Keratinocyte (primary cell): ENCODE measurements around the gene TNIK. TPM values are rescaled to one million over a fixed set of nuclear protein-coding genes. Genes with fewer than 3 reads are reported as not detected.

Experiments
- DNase-seq: peaks from one replicate; pipeline ENCODE4 v3.0.0-alpha.2; 2011; ENCODE audit warnings: low read depth, missing footprints, low spot score
- FAIRE-seq: peaks from 2 replicates; lab custom pipeline; 2011; peaks lifted over from hg19 to GRCh38; lab: Jason Lieb, UNC
- H2AFZ ChIP-seq: 2 replicates; pipeline ENCODE4 v1.6.0; 2012; ENCODE audit warnings: low read length, control low read depth, inconsistent platforms; ENCODE audit not compliant: control insufficient read depth
- H3K27ac ChIP-seq: 2 replicates; pipeline ENCODE4 v1.5.1; 2011; ENCODE audit warnings: low read length; ENCODE audit not compliant: control insufficient read depth, insufficient read depth
- H3K27me3 ChIP-seq: 3 replicates; pipeline ENCODE4 v1.6.0; 2011; ENCODE audit warnings: low read length; ENCODE audit not compliant: control insufficient read depth, insufficient read depth; ENCODE audit errors: extremely low read depth
- H3K36me3 ChIP-seq, 2 experiments: 2 replicates in 1 of 2; 3 replicates in 1 of 2; pipeline ENCODE4 v1.5.1; 2011; ENCODE audit warnings: low read length in 2 of 2, mild to moderate bottlenecking in 1 of 2; ENCODE audit not compliant: control insufficient read depth in 2 of 2, insufficient read depth in 2 of 2; ENCODE audit errors: extremely low read depth in 1 of 2
- H3K4me1 ChIP-seq: 3 replicates; pipeline ENCODE4 v1.5.1; 2011; ENCODE audit warnings: low read length; ENCODE audit not compliant: control insufficient read depth, insufficient read depth; ENCODE audit errors: extremely low read depth
- H3K4me2 ChIP-seq: 3 replicates; pipeline ENCODE4 v1.6.0; 2011; ENCODE audit warnings: low read depth, low read length; ENCODE audit not compliant: control insufficient read depth, insufficient read depth; ENCODE audit errors: extremely low read depth
- H3K4me3 ChIP-seq, 3 experiments: fragments of 200-600 bp in 1 of 3; sonication (generic) in 1 of 3; 2 replicates in 2 of 3; 3 replicates in 1 of 3; pipeline ENCODE4 v1.5.1; 2011 to 2016; ENCODE audit warnings: low read length in 3 of 3, mild to moderate bottlenecking in 3 of 3, control low read depth in 2 of 3, inconsistent platforms in 1 of 3, low read depth in 1 of 3, mixed read lengths in 1 of 3, mixed run types in 1 of 3, moderate library complexity in 1 of 3; ENCODE audit not compliant: control insufficient read depth in 2 of 3, insufficient read depth in 2 of 3; ENCODE audit errors: extremely low read depth in 1 of 3
- H3K79me2 ChIP-seq: 2 replicates; pipeline ENCODE4 v1.6.0; 2012; ENCODE audit warnings: low read length; ENCODE audit not compliant: control insufficient read depth, insufficient read depth
- H3K9ac ChIP-seq: 3 replicates; pipeline ENCODE4 v1.6.0; 2011; ENCODE audit warnings: low read length; ENCODE audit not compliant: control insufficient read depth, insufficient read depth; ENCODE audit errors: extremely low read depth
- H3K9me1 ChIP-seq: 3 replicates; pipeline ENCODE4 v1.6.0; 2011; ENCODE audit warnings: low read length; ENCODE audit not compliant: control insufficient read depth, insufficient read depth; ENCODE audit errors: extremely low read depth
- H3K9me3 ChIP-seq: 2 replicates; pipeline ENCODE4 v1.5.1; 2012; ENCODE audit warnings: low read depth, low read length; ENCODE audit not compliant: control insufficient read depth
- H4K20me1 ChIP-seq: 3 replicates; pipeline ENCODE4 v1.6.0; 2011; ENCODE audit warnings: low read length; ENCODE audit not compliant: control insufficient read depth, insufficient read depth; ENCODE audit errors: extremely low read depth
- CTCF ChIP-seq, 3 experiments: IDR thresholded peaks in 1 of 3; conservative IDR thresholded peaks in 1 of 3; optimal IDR thresholded peaks in 1 of 3; 2 replicates in 2 of 3; 3 replicates in 1 of 3; pipeline versions ENCODE3 to v1.5.1; 2011; ENCODE audit warnings: low read length in 3 of 3, mild to moderate bottlenecking in 3 of 3, moderate library complexity in 2 of 3, control low read depth in 1 of 3, inconsistent platforms in 1 of 3; ENCODE audit not compliant: insufficient read depth in 2 of 3; ENCODE audit errors: extremely low read depth in 1 of 3
- EZH2 ChIP-seq: IDR thresholded peaks from one replicate; pipeline ENCODE4 v1.6.1; 2012; ENCODE audit warnings: inconsistent platforms, mild to moderate bottlenecking, low read length, moderate library complexity
- dilution Hi-C: fragments of 300-500 bp; cut with MboI; formaldehyde crosslinking; loops from one replicate; pipeline ENCODE4 v1.7.0; 2020; ENCODE audit warnings: low sequenced_read_pairs; ENCODE audit not compliant: extremely low pct_ligation_motif_present
- polyA plus RNA-seq, 5 experiments: library from polyadenylated mRNA; depleted of rRNA in 3 of 5; stranded (reverse) in 3 of 5; stranded (forward) in 1 of 5; unstranded in 1 of 5; fragments of >200 nt; gene quantifications; 1 replicate in 1 of 5; 2 replicates in 3 of 5; 3 replicates in 1 of 5; pipeline versions ENCODE4 v1.2.1 to v1.2.3, GENCODE V29; 2011 to 2012; ENCODE audit warnings: missing spikeins in 2 of 5, low read depth in 1 of 5, low replicate concordance in 1 of 5

Gene TNIK
- polyA plus RNA-seq, 1 donor (not counting 4 experiments of a cell fraction or from before 2014, with no cell fraction given): 4.4 TPM

- DNase-seq (no peak), FAIRE-seq (no peak)
- H3K27me3 ChIP-seq: no peaks in the 10 kb centered on the region
- H3K36me3 ChIP-seq: no peaks in the 10 kb centered on the region
- H3K79me2 ChIP-seq: no peaks in the 10 kb centered on the region
- H3K9ac ChIP-seq: no peak overlapping the region
- H3K9me3 ChIP-seq: no peaks in the 10 kb centered on the region
- TF ChIP-seq EZH2 (no peak), CTCF (optimal IDR thresholded peaks at IDR 0.05 in 1 of 3, IDR thresholded peaks at IDR 0.05 in 1 of 3, conservative IDR thresholded peaks at IDR 0.05 in 1 of 3; ENCODE audit: extremely low read depth in 1 of 3, insufficient read depth in 2 of 3, low read length in 3 of 3) (no peak)
- no peaks in the 10 kb centered on the region for H4K20me1 ChIP-seq
- H3K27ac ChIP-seq: no peak overlapping the region
- peaks cover 11% of the 10 kb centered on the region for H3K4me1 ChIP-seq
- no peak overlapping the region for H3K4me3 ChIP-seq
- no peaks in the 10 kb centered on the region for H3K9me1 ChIP-seq
- peak overlapping the region; percentile 10 for H3K4me2 ChIP-seq
- dilution Hi-C loops: no loop called here
- H2AFZ ChIP-seq: no peak overlapping the region
These were observed 201.9 kb downstream of the TNIK start for GRCh38 chr3:171258316-171258715.

- DNase-seq (no peak), FAIRE-seq (peak; percentile 23)
- TF ChIP-seq EZH2 (no peak), CTCF (optimal IDR thresholded peaks at IDR 0.05 in 1 of 3, IDR thresholded peaks at IDR 0.05 in 1 of 3, conservative IDR thresholded peaks at IDR 0.05 in 1 of 3; ENCODE audit: extremely low read depth in 1 of 3, insufficient read depth in 2 of 3, low read length in 3 of 3) (no peak)
- H3K79me2 ChIP-seq: no peaks in the 10 kb centered on the region
- no peak overlapping the region for H3K9ac ChIP-seq
- H3K4me1 ChIP-seq: peaks cover 11% of the 10 kb centered on the region
- no peak overlapping the region for H3K27ac ChIP-seq
- no peaks in the 10 kb centered on the region for H3K9me1 ChIP-seq
- no peak overlapping the region for H2AFZ ChIP-seq
- dilution Hi-C loops: no loop called here
- H3K9me3 ChIP-seq: no peaks in the 10 kb centered on the region
- no peaks in the 10 kb centered on the region for H3K36me3 ChIP-seq
- no peak overlapping the region for H3K4me2 ChIP-seq
- H4K20me1 ChIP-seq: no peaks in the 10 kb centered on the region
- no peak overlapping the region for H3K4me3 ChIP-seq
- H3K27me3 ChIP-seq: no peaks in the 10 kb centered on the region
These were observed 202.7 kb downstream of the TNIK start for GRCh38 chr3:171257251-171258203.
